B cell (primary cell): ENCODE measurements around the gene TRIM66. TPM values are rescaled to one million over a fixed set of nuclear protein-coding genes. Genes with fewer than 3 reads are reported as not detected.

ENCODE experiments used
- ATAC-seq: fragments of 200-7000 bp; cut with Tn5 transposase; one replicate; pipeline ENCODE4 v1.10.0; 2021; ENCODE audit warnings: low read depth, mild to moderate bottlenecking, moderate number of reproducible peaks, moderate library complexity
- CTCF ChIA-PET: fragments of 350-600 bp; sonication (Branson Sonifier 250); formaldehyde crosslinking; loops from one replicate; lab custom pipeline; 2021; ENCODE audit warnings: antibody characterized with exemption, inconsistent platforms; lab: Charles Lee
- POLR2A ChIA-PET: fragments of 350-600 bp; sonication (Branson Sonifier 250); formaldehyde crosslinking; loops from one replicate; lab custom pipeline; 2021; ENCODE audit warnings: antibody characterized with exemption; lab: Charles Lee
- DNase-seq: peaks from one replicate; pipeline ENCODE4 v3.0.0; 2013
- H2AFZ ChIP-seq: 2 replicates; pipeline ENCODE4 v1.6.1; 2012; ENCODE audit warnings: mild to moderate bottlenecking, low read depth, low read length; ENCODE audit not compliant: insufficient read depth, poor library complexity, severe bottlenecking
- H3K27ac ChIP-seq, 2 donors: 1 replicate in 1 of 2; 2 replicates in 1 of 2; pipeline ENCODE4 v1.5.1; 2012 to 2013; ENCODE audit warnings: low read length in 2 of 2, mild to moderate bottlenecking in 2 of 2, moderate library complexity in 1 of 2
- H3K27me3 ChIP-seq, 4 experiments: fragments of 200-600 bp in 1 of 4; sonication (generic) in 1 of 4; replicated peaks in 1 of 4; 1 replicate in 2 of 4; 2 replicates in 2 of 4; pipeline versions ENCODE4 v1.6.1 to v1.7.0; 2013 to 2016; ENCODE audit warnings: low read length in 3 of 4, mild to moderate bottlenecking in 2 of 4, mixed read lengths in 1 of 4, moderate library complexity in 1 of 4; ENCODE audit not compliant: insufficient read depth in 4 of 4, control insufficient read depth in 3 of 4; ENCODE audit errors: control extremely low read depth in 1 of 4
- H3K36me3 ChIP-seq, 2 experiments: replicated peaks in 1 of 2; 1 replicate in 1 of 2; 2 replicates in 1 of 2; pipeline versions ENCODE4 v1.6.1 to v1.7.1; 2013; ENCODE audit warnings: low read length in 1 of 2; ENCODE audit not compliant: insufficient read depth in 2 of 2, control insufficient read depth in 1 of 2; ENCODE audit errors: control extremely low read depth in 1 of 2, extremely low read depth in 1 of 2
- H3K4me1 ChIP-seq, 2 donors: fragments of 200-600 bp in 1 of 2; sonication (generic) in 1 of 2; 1 replicate in 1 of 2; 2 replicates in 1 of 2; pipeline versions ENCODE4 v1.5.1 to v1.6.1; 2013 to 2017; ENCODE audit warnings: low read length in 2 of 2; ENCODE audit not compliant: control insufficient read depth in 2 of 2, insufficient read depth in 2 of 2
- H3K4me2 ChIP-seq: replicated peaks from 2 replicates; pipeline ENCODE3; 2012; ENCODE audit warnings: mild to moderate bottlenecking, low read depth, low read length; ENCODE audit not compliant: poor library complexity, severe bottlenecking
- H3K4me3 ChIP-seq, 5 experiments: fragments of 200-600 bp in 1 of 5; sonication (generic) in 1 of 5; 1 replicate in 3 of 5; 2 replicates in 2 of 5; pipeline versions ENCODE4 v1.5.1 to v1.7.0; 2011 to 2016; ENCODE audit warnings: low read length in 4 of 5, mild to moderate bottlenecking in 4 of 5, low read depth in 2 of 5, control low read depth in 1 of 5, moderate library complexity in 1 of 5; ENCODE audit not compliant: insufficient read depth in 1 of 5; ENCODE audit errors: control extremely low read depth in 1 of 5, extremely low read depth in 1 of 5
- H3K79me2 ChIP-seq: fragments of 200-600 bp; sonication (generic); one replicate; pipeline ENCODE4 v1.6.0; 2016; ENCODE audit warnings: low read length; ENCODE audit not compliant: control insufficient read depth, insufficient read depth
- H3K9ac ChIP-seq: fragments of 200-600 bp; sonication (generic); 2 replicates; pipeline ENCODE4 v1.6.1; 2017; ENCODE audit warnings: mild to moderate bottlenecking, low read length, moderate library complexity
- H3K9me3 ChIP-seq, 3 donors: one replicate each; pipeline versions ENCODE4 v1.6.1 to v1.7.1; 2013; ENCODE audit warnings: low read length in 2 of 3; ENCODE audit not compliant: control insufficient read depth in 2 of 3, insufficient read depth in 1 of 3; ENCODE audit errors: control extremely low read depth in 1 of 3
- H4K20me1 ChIP-seq: 2 replicates; pipeline ENCODE4 v1.6.0; 2012; ENCODE audit warnings: mild to moderate bottlenecking, low read length; ENCODE audit not compliant: insufficient read depth, control insufficient read depth, poor library complexity, severe bottlenecking
- H3K27ac Mint-ChIP-seq: one replicate; pipeline ENCODE4 v1.8.0; 2021; ENCODE audit warnings: mixed read lengths
- H3K27me3 Mint-ChIP-seq: one replicate; pipeline ENCODE4 v1.8.0; 2021; ENCODE audit warnings: mixed read lengths
- H3K4me1 Mint-ChIP-seq: one replicate; pipeline ENCODE4 v1.8.0; 2021; ENCODE audit warnings: mixed read lengths
- H3K4me3 Mint-ChIP-seq: one replicate; pipeline ENCODE4 v1.8.0; 2021; ENCODE audit warnings: mixed read lengths
- H3K9me3 Mint-ChIP-seq: one replicate; pipeline ENCODE4 v1.8.0; 2022; ENCODE audit warnings: mixed read lengths; ENCODE audit not compliant: insufficient read depth
- EZH2 ChIP-seq: IDR thresholded peaks from 2 replicates; pipeline ENCODE4 v1.6.1; 2012; ENCODE audit warnings: borderline replicate concordance, low read depth, mild to moderate bottlenecking, moderate library complexity, low read length; ENCODE audit not compliant: insufficient read depth, poor library complexity, severe bottlenecking
- WGBS: methylation state at CpG from one replicate; pipeline ENCODE4 v1.1.5; 2013; ENCODE audit warnings: missing lambda C conversion rate; ENCODE audit not compliant: insufficient coverage; 5-methylcytosine and 5-hydroxymethylcytosine counted together
- intact Hi-C: fragments of 100-400 bp; cut with micrococcal nuclease; formaldehyde crosslinking; loops from one replicate; pipeline ENCODE4 v1.10.0; 2022
- polyA plus RNA-seq: library from polyadenylated mRNA; depleted of rRNA; stranded (reverse); fragments of >200 nt; gene quantifications from 2 replicates; pipeline ENCODE4 v1.2.3, GENCODE V29; 2012
- total RNA-seq, 2 donors: library from RNA; stranded (reverse); fragments of 120-200 nt in 1 of 2; gene quantifications; 1 replicate in 1 of 2; 2 replicates in 1 of 2; pipeline versions ENCODE4 v1.2.3 to v1.2.4, GENCODE V29; 2013 to 2022
- TF ChIP-seq, protein P1 (sequence below): fragments of 200-600 bp; IDR thresholded peaks from one replicate; pipeline ENCODE4 v1.8.0; 2022; ENCODE audit warnings: antibody characterized with exemption, mild to moderate bottlenecking

TRIM66 gene
- total and polyA plus RNA-seq, 2 donors (not counting 1 experiment from before 2014, with no cell fraction given), result 11.1 to 21.1 TPM

- Histone ChIP-seq H3K36me3 (no peaks in the 10 kb centered on the region), H3K4me3 (no peak overlapping the region), H3K4me2 (no peak overlapping the region), H4K20me1 (no peaks in the 10 kb centered on the region), H3K4me1 (no peaks in the 10 kb centered on the region), H3K9me3 (no peaks in the 10 kb centered on the region), H3K27me3 (peaks cover 0 to 9% (median 3%) of the 10 kb centered on the region in 4 experiments), H2AFZ (no peak overlapping the region), H3K9ac (no peak overlapping the region), H3K79me2 (no peaks in the 10 kb centered on the region), H3K27ac (no peak overlapping the region)
- Mint-ChIP-seq H3K27ac (no peak overlapping the region), H3K4me1 (no peaks in the 10 kb centered on the region), H3K4me3 (no peak overlapping the region), H3K27me3 (peaks cover 31% of the 10 kb centered on the region), H3K9me3 (no peaks in the 10 kb centered on the region)
- WGBS, result no CpG with 5 or more reads among the region's 2 CpGs
- POLR2A ChIA-PET, result no interaction called here
- ATAC-seq (no peak), DNase-seq (no peak)
- CTCF ChIA-PET, result interaction anchor here (0.9 to 1.2 kb wide), 2 partner anchors 10 to 376 kb away, joined by 3 read pairs; no protein-coding TSS in a partner anchor
- intact Hi-C loops, result no loop called here
- TF ChIP-seq, protein P1, sequence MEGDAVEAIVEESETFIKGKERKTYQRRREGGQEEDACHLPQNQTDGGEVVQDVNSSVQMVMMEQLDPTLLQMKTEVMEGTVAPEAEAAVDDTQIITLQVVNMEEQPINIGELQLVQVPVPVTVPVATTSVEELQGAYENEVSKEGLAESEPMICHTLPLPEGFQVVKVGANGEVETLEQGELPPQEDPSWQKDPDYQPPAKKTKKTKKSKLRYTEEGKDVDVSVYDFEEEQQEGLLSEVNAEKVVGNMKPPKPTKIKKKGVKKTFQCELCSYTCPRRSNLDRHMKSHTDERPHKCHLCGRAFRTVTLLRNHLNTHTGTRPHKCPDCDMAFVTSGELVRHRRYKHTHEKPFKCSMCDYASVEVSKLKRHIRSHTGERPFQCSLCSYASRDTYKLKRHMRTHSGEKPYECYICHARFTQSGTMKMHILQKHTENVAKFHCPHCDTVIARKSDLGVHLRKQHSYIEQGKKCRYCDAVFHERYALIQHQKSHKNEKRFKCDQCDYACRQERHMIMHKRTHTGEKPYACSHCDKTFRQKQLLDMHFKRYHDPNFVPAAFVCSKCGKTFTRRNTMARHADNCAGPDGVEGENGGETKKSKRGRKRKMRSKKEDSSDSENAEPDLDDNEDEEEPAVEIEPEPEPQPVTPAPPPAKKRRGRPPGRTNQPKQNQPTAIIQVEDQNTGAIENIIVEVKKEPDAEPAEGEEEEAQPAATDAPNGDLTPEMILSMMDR, result no peak
- no peak for TF ChIP-seq EZH2
Observed at GRCh38 chr11:8603696-8604077, 78.8 kb downstream of the TRIM66 start.

DNA sequence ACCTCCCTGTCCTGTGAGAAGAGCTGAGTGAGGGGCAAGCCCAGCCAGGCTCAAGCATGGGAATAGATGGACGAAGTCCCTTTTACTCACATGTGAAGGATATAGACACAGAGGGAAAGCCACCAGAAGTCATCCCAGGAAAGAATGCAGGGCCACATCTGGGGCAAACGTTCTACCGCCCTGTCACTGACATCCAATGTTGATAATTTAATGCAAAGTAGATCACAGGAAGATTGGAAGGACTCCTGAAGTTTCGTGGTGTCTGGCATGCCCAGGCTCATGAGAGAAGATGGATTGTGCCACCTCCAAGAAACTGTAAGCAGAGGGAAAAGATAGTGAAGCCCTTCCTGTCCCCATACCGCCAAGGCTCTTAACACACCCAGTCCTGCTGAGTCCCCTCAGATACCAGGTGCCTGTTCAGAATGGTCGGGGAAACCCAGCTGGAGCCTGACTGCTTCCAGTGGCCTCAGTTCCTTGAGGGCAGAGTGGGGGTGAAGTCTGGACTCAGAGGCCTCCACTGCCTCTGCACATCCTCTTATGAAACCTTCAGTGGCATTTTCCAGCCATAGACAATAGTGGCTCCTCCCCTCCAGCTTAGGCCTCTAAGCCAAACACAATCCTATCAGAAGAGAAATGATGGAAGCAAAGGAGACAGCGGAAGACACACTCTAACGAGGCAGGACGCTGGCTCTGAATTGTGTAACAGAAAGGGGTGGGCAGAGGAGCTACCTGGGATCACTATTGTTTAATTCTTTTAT, 80.9 kb downstream of the TRIM66 start:
- peaks cover 37% of the 10 kb centered on the region for H3K27me3 Mint-ChIP-seq

More for the DNA sequence above, 80.9 kb downstream of the TRIM66 start:
- Histone ChIP-seq H3K9me3 (no peaks in the 10 kb centered on the region), H3K9ac (no peak overlapping the region), H3K4me1 (no peaks in the 10 kb centered on the region), H3K4me2 (no peak overlapping the region), H3K27ac (no peak overlapping the region), H3K36me3 (no peaks in the 10 kb centered on the region), H3K4me3 (no peak overlapping the region), H3K79me2 (no peaks in the 10 kb centered on the region), H2AFZ (no peak overlapping the region), H3K27me3 (peaks cover 0 to 5% (median 3%) of the 10 kb centered on the region in 4 experiments), H4K20me1 (no peaks in the 10 kb centered on the region)
- no peaks in the 10 kb centered on the region for H3K4me1 Mint-ChIP-seq
- TF ChIP-seq, protein P1, result no peak
- TF ChIP-seq EZH2, result no peak
- ATAC-seq (no peak), DNase-seq (no peak)
- no peak overlapping the region for H3K4me3 Mint-ChIP-seq
- ChIA-PET POLR2A (no interaction called here), CTCF (no interaction called here)
- intact Hi-C loops, result no loop called here
- WGBS, result 92% methylated on average over 5 of the region's 9 CpGs
- H3K9me3 Mint-ChIP-seq, result no peaks in the 10 kb centered on the region
- H3K27ac Mint-ChIP-seq, result no peak overlapping the region
